GM12878 (cell line): ENCODE measurements around the gene VSTM2B. TPM values are rescaled to one million over a fixed set of nuclear protein-coding genes. Genes with fewer than 3 reads are reported as not detected.

Experiments used
- ATAC-seq: fragments of 200-7000 bp; cut with Tn5 transposase; 3 replicates; pipeline ENCODE4 v1.9.1; 2020; ENCODE audit warnings: mild to moderate bottlenecking, moderate library complexity
- BruUV-seq: library from RNA; stranded (reverse); fragments of 400-500 nt; replicated peaks from 2 replicates; lab custom pipeline; 2021; lab: Mats Ljungman, UMichigan
- CTCF ChIA-PET: fragments of 300-600 bp; sonication (Branson Sonifier 250); formaldehyde crosslinking; extraction: SDS; loops from one replicate; lab custom pipeline; 2021; ENCODE audit warnings: inconsistent platforms; lab: Yijun Ruan, JAX
- POLR2A ChIA-PET: fragments of 350-600 bp; formaldehyde crosslinking; extraction: SDS; loops from one replicate; lab custom pipeline; 2021; ENCODE audit warnings: inconsistent platforms; lab: Charles Lee
- RAD21 ChIA-PET: fragments of 300-600 bp; sonication (Branson Sonifier 250); formaldehyde crosslinking; loops from one replicate; lab custom pipeline; 2023; ENCODE audit warnings: antibody characterized with exemption; ENCODE audit not compliant: unreplicated experiment; lab: Charles Lee
- SMC1A ChIA-PET: fragments of 300-600 bp; sonication (Branson Sonifier 250); formaldehyde crosslinking; loops from one replicate; lab custom pipeline; 2023; ENCODE audit not compliant: unreplicated experiment, uncharacterized antibody; lab: Charles Lee
- DNase-seq: peaks from one replicate; pipeline ENCODE4 v3.0.0-alpha.2; 2011; ENCODE audit warnings: low read depth, low spot score
- FAIRE-seq: peaks from 3 replicates; lab custom pipeline; 2011; peaks lifted over from hg19 to GRCh38; lab: Jason Lieb, UNC
- H2AFZ ChIP-seq: 2 replicates; pipeline ENCODE4 v1.6.0; 2011; ENCODE audit warnings: low read depth, low read length, control low read depth; ENCODE audit not compliant: control insufficient read depth
- H3K27ac ChIP-seq: 2 replicates; pipeline ENCODE4 v1.5.1; 2011; ENCODE audit warnings: control low read depth; ENCODE audit not compliant: control insufficient read depth, insufficient read depth
- H3K27me3 ChIP-seq, 2 experiments: replicated peaks in 1 of 2; 2 replicates each; pipeline versions ENCODE4 v1.6.0 to v1.6.1; 2011; ENCODE audit warnings: low read length in 1 of 2; ENCODE audit not compliant: control insufficient read depth in 2 of 2, insufficient read depth in 2 of 2
- H3K36me3 ChIP-seq, 2 experiments: 2 replicates each; pipeline ENCODE4 v1.5.1; 2011; ENCODE audit warnings: low read length in 1 of 2; ENCODE audit not compliant: control insufficient read depth in 2 of 2, insufficient read depth in 2 of 2
- H3K4me1 ChIP-seq: 2 replicates; pipeline ENCODE4 v1.6.1; 2011; ENCODE audit warnings: mild to moderate bottlenecking, low read length, moderate library complexity, mixed read lengths; ENCODE audit not compliant: control insufficient read depth, insufficient read depth
- H3K4me2 ChIP-seq: 2 replicates; pipeline ENCODE4 v1.6.0; 2011; ENCODE audit warnings: control low read depth; ENCODE audit not compliant: control insufficient read depth, insufficient read depth
- H3K4me3 ChIP-seq: fragments of 200-600 bp; sonication (generic); 2 replicates; pipeline ENCODE4 v1.5.1; 2016
- H3K79me2 ChIP-seq: 2 replicates; pipeline ENCODE4 v1.6.0; 2011; ENCODE audit warnings: low read length; ENCODE audit not compliant: control insufficient read depth, insufficient read depth
- H3K9ac ChIP-seq: 2 replicates; pipeline ENCODE4 v1.8.0; 2011; ENCODE audit warnings: low read length, control low read depth, mixed read lengths; ENCODE audit not compliant: control insufficient read depth, insufficient read depth
- H3K9me3 ChIP-seq: replicated peaks from 3 replicates; pipeline ENCODE4 v1.5.1; 2011; ENCODE audit warnings: mild to moderate bottlenecking, low read length; ENCODE audit not compliant: control insufficient read depth, insufficient read depth
- H4K20me1 ChIP-seq: 2 replicates; pipeline ENCODE4 v1.6.0; 2011; ENCODE audit not compliant: control insufficient read depth, insufficient read depth
- DPF2 ChIP-seq: fragments of 450-650 bp; IDR thresholded peaks from 2 replicates; pipeline ENCODE4 v1.6.1; 2017; ENCODE audit warnings: mild to moderate bottlenecking
- ETV6 ChIP-seq, 2 experiments: fragments of 450-650 bp in 1 of 2; IDR thresholded peaks in 1 of 2; conservative IDR thresholded peaks in 1 of 2; 2 replicates each; pipeline ENCODE4 v1.6.1; 2014; ENCODE audit warnings: antibody characterized with exemption in 1 of 2, borderline replicate concordance in 1 of 2, low read depth in 1 of 2, mild to moderate bottlenecking in 1 of 2, moderate library complexity in 1 of 2
- IKZF1 ChIP-seq: fragments of 450-650 bp; conservative IDR thresholded peaks from 2 replicates; pipeline ENCODE4 v1.6.1; 2017; ENCODE audit warnings: antibody characterized with exemption, mild to moderate bottlenecking
- NR2C1 ChIP-seq: fragments of 450-650 bp; IDR thresholded peaks from 2 replicates; pipeline ENCODE4 v1.6.1; 2017; ENCODE audit warnings: antibody characterized with exemption, mild to moderate bottlenecking, moderate library complexity
- SIN3A ChIP-seq: IDR thresholded peaks from 2 replicates; pipeline ENCODE4 v1.6.1; 2012; ENCODE audit warnings: low read depth, low read length, improper control_type of control experiment
- SIX5 ChIP-seq: IDR thresholded peaks from 2 replicates; pipeline ENCODE4 v1.6.1; 2011; ENCODE audit warnings: mild to moderate bottlenecking, low read depth, low read length, moderate library complexity; ENCODE audit not compliant: severe bottlenecking
- SREBF1 ChIP-seq: IDR thresholded peaks from 2 replicates; pipeline ENCODE4 v1.6.1; 2012; ENCODE audit warnings: mild to moderate bottlenecking, low read length
- ZBTB11 ChIP-seq: fragments of 450-650 bp; formaldehyde crosslinking; IDR thresholded peaks from 2 replicates; pipeline ENCODE4 v1.5.0; 2022; ENCODE audit warnings: mild to moderate bottlenecking, missing genetic modification characterization
- WGBS: methylation state at CpG from one replicate; pipeline ENCODE4 v1.1.6; 2016; ENCODE audit warnings: low lambda C conversion rate; ENCODE audit not compliant: insufficient replicate concordance, insufficient coverage; ENCODE audit errors: missing lambda C conversion rate; 5-methylcytosine and 5-hydroxymethylcytosine counted together
- in situ Hi-C: fragments of 300-500 bp; cut with MboI; formaldehyde crosslinking; loops from 9 replicates; pipeline ENCODE4 v1.14.3; 2018; ENCODE audit warnings: mixed read lengths
- intact Hi-C: fragments of 100-400 bp; cut with micrococcal nuclease; formaldehyde crosslinking; loops from one replicate; pipeline ENCODE4 v1.14.2; 2022; ENCODE audit not compliant: unreplicated experiment
- polyA plus RNA-seq, 11 experiments: library from polyadenylated mRNA; depleted of rRNA in 4 of 11; unstranded in 6 of 11; stranded (reverse) in 5 of 11; fragments of >200 nt; fragmentation: Nextera tagmentation in 4 of 11; fragmentation: Illumina TruSeq in 1 of 11; extraction: Ambion mirVana in 4 of 11; extraction: Trizol in 1 of 11; gene quantifications; 1 replicate in 1 of 11; 2 replicates in 10 of 11; pipeline versions ENCODE4 v1.2.1 to v1.2.3, GENCODE V29; 2011 to 2016; ENCODE audit warnings: inconsistent platforms in 2 of 11, missing spikeins in 2 of 11, low read depth in 1 of 11
- total RNA-seq, 4 experiments: library from RNA; depleted of rRNA in 3 of 4; stranded (reverse); fragments of >200 nt in 3 of 4; fragmentation: Illumina TruSeq in 1 of 4; extraction: Trizol in 1 of 4; gene quantifications; 2 replicates each; pipeline versions ENCODE4 v1.2.1 to v1.2.3, GENCODE V29; 2013 to 2021

Gene VSTM2B
- total and polyA plus RNA-seq, 10 of the 15 experiments (the other 5 are each of a cell fraction or from before 2014, with no cell fraction given): not detected

GRCh38 chr19:29571181-29571580 is 45.4 kb downstream of the VSTM2B start:
- intact Hi-C loops (no loop called here), in situ Hi-C loops (no loop called here)
- DNase-seq: no peak
- H3K9me3 ChIP-seq: no peaks in the 10 kb centered on the region
- no peaks in the 10 kb centered on the region for H3K27me3 ChIP-seq
- no peak overlapping the region for H2AFZ ChIP-seq
- H3K36me3 ChIP-seq: no peaks in the 10 kb centered on the region
- H4K20me1 ChIP-seq: no peaks in the 10 kb centered on the region
- TF ChIP-seq SREBF1: no peak
- H3K4me3 ChIP-seq: no peak overlapping the region
- peaks cover 4% of the 10 kb centered on the region for H3K4me1 ChIP-seq
- H3K79me2 ChIP-seq: no peaks in the 10 kb centered on the region
- no TSS peak for BruUV-seq
- FAIRE-seq: no peak
- CTCF ChIA-PET: no interaction called here
- RAD21 ChIA-PET: no interaction called here
- WGBS: 26% methylated on average over 6 of the region's 6 CpGs
- H3K27ac ChIP-seq: no peak overlapping the region
- POLR2A ChIA-PET: no interaction called here
- SMC1A ChIA-PET: no interaction called here
- no peak overlapping the region for H3K9ac ChIP-seq
- no peak overlapping the region for H3K4me2 ChIP-seq
- ATAC-seq: no peak

GRCh38 chr19:29573486-29573885 is 47.7 kb downstream of the VSTM2B start:
- Histone ChIP-seq H3K36me3 (no peaks in the 10 kb centered on the region), H3K4me1 (peaks cover 15% of the 10 kb centered on the region), H2AFZ (no peak overlapping the region), H3K4me3 (no peak overlapping the region), H3K79me2 (no peaks in the 10 kb centered on the region), H3K27me3 (no peaks in the 10 kb centered on the region), H3K4me2 (no peak overlapping the region), H3K9ac (no peak overlapping the region), H3K9me3 (no peaks in the 10 kb centered on the region; the same call in 2 of the 3 replicates), H4K20me1 (no peaks in the 10 kb centered on the region), H3K27ac (no peak overlapping the region)
- ChIA-PET CTCF (no interaction called here), SMC1A (no interaction called here), RAD21 (no interaction called here), POLR2A (no interaction called here)
- intact Hi-C loops (no loop called here), in situ Hi-C loops (no loop called here)
- FAIRE-seq (no peak), DNase-seq (no peak), ATAC-seq (no peak)
- WGBS: 59% methylated on average over 7 of the region's 7 CpGs
- TF ChIP-seq ETV6 (conservative IDR thresholded peaks at IDR 0.05 in 1 of 2, IDR thresholded peaks at IDR 0.05 in 1 of 2; ENCODE audit: borderline replicate concordance in 1 of 2, low read depth in 1 of 2) (no peak), SIX5 (no peak), NR2C1 (no peak), IKZF1 (no peak), ZBTB11 (CRISPR knock-in tag) (no peak), SIN3A (no peak), DPF2 (no peak)
- BruUV-seq: no TSS peak
